Adrenal gland (tissue), 19 donors: ENCODE data around the gene ZNF138. TPM values are rescaled to one million over a fixed set of nuclear protein-coding genes. Genes with fewer than 3 reads are reported as not detected.
A peak's percentile ranks its signal among the peaks of the same experiment; 100 is the strongest.

Experiments
- DNase-seq, 7 donors: peaks; one replicate each; pipeline ENCODE4 v3.0.0-alpha.2; 2019 to 2020
- H3K27ac ChIP-seq, 5 donors: fragments of 200-600 bp; sonication (generic) in 4 of 5; 1 replicate in 3 of 5; 2 replicates in 2 of 5; pipeline versions ENCODE4 v1.5.1 to v1.8.0; 2016 to 2020; ENCODE audit warnings: mild to moderate bottlenecking in 1 of 5
- H3K27me3 ChIP-seq: fragments of 200-600 bp; 2 replicates; pipeline ENCODE4 v1.8.0; 2021
- H3K36me3 ChIP-seq, 2 donors: fragments of 200-600 bp; replicated peaks in 1 of 2; 1 replicate in 1 of 2; 2 replicates in 1 of 2; pipeline versions ENCODE4 v1.5.1 to v1.8.0; 2018 to 2022
- H3K4me1 ChIP-seq, 2 donors: fragments of 200-600 bp; replicated peaks in 1 of 2; 1 replicate in 1 of 2; 2 replicates in 1 of 2; pipeline versions ENCODE4 v1.5.1 to v1.8.0; 2018 to 2021
- H3K4me3 ChIP-seq, 4 donors: fragments of 200-600 bp; sonication (generic) in 3 of 4; one replicate each; pipeline ENCODE4 v1.5.1; 2016 to 2018
- H3K9me3 ChIP-seq, 3 donors: fragments of 200-600 bp; sonication (generic) in 1 of 3; replicated peaks in 1 of 3; 1 replicate in 2 of 3; 2 replicates in 1 of 3; pipeline versions ENCODE4 v1.5.1 to v1.8.0; 2016 to 2021
- CTCF ChIP-seq, 6 experiments: fragments of 450-650 bp in 4 of 6; fragments of 200-600 bp in 2 of 6; sonication (generic) in 1 of 6; IDR thresholded peaks; 1 replicate in 5 of 6; 2 replicates in 1 of 6; pipeline versions ENCODE4 v1.5.1 to v1.8.0; 2016 to 2021; ENCODE audit warnings: antibody characterized with exemption in 6 of 6, mild to moderate bottlenecking in 2 of 6, moderate library complexity in 1 of 6
- POLR2A ChIP-seq, 2 donors: fragments of 450-650 bp; IDR thresholded peaks; one replicate each; pipeline ENCODE4 v1.6.1; 2017; ENCODE audit warnings: antibody characterized with exemption in 2 of 2, mild to moderate bottlenecking in 2 of 2, moderate library complexity in 1 of 2
- WGBS, 4 donors: extraction: QIAGEN DNeasy Blood & Tissue Kit in 2 of 4; methylation state at CpG; one replicate each; pipeline versions ENCODE4 v1.1.5 to v1.1.7; 2013 to 2017; 5-methylcytosine and 5-hydroxymethylcytosine counted together
- intact Hi-C, 2 donors: fragments of 100-400 bp; cut with DNase I; formaldehyde crosslinking; loops; one replicate each; pipeline versions ENCODE4 v1.14.1 to v1.15.0; 2022 to 2023
- long read RNA-seq, 10 donors: library from polyadenylated mRNA in 3 of 10; unstranded in 2 of 10; stranded (forward) in 1 of 10; transcript quantifications; one replicate each; pipeline ENCODE4 v2.0.0 and lab custom pipeline, GENCODE V29; 2021 to 2026
- polyA plus RNA-seq, 3 donors: library from polyadenylated mRNA; stranded (reverse); fragments of 200-250 nt in 2 of 3; fragments of 350-450 nt in 1 of 3; fragmentation: Illumina TruSeq in 1 of 3; extraction: RNeasy Lipid Tissue Mini Kit (QIAGEN cat#74804) in 1 of 3; gene quantifications; one replicate each; pipeline ENCODE4 v1.2.3, GENCODE V29; 2013 to 2014
- total RNA-seq, 9 donors: library from RNA; depleted of rRNA in 4 of 9; stranded (reverse); fragments of >200 nt in 4 of 9; fragments of 120-200 nt in 1 of 9; fragmentation: NEBNext Ultra II Directional in 1 of 9; extraction: Animal tissue kit (Norgen Biotek cat#: 25700) in 1 of 9; gene quantifications; one replicate each; pipeline versions ENCODE4 v1.1.0 to v1.2.4, GENCODE V29; 2013 to 2023
- donor health status: healthy with polysubstance abuse.
- donor health status: Bipolar disorder and iron deficiency.
- donor health status: DM: yes; HTN: yes; CAD: no.
- donor health status: DM: no; HTN: no; CAD: no.
- donor health status: DM: no; HTN: no; CAD: no.
- donor health status: DM: yes; HTN: yes; CAD: no.

ZNF138 gene
- total RNA-seq (10 to 100 TPM in 6 of 9 donors, 1 to 10 TPM in 3; 6.1 to 29.3 (median 15.0) TPM), polyA plus RNA-seq (10 to 100 TPM; 10.9 to 23.5 (median 12.0) TPM)
- long read RNA-seq, donor 1, partial matches to known transcripts: 0 of 9 reads
- long read RNA-seq, donor 1, other reads (novel, unspliced or antisense): 5 of 9 reads
- long read RNA-seq, donor 2, partial matches to known transcripts: 0 of 4 reads
- long read RNA-seq, donor 2, other reads (novel, unspliced or antisense): 0 of 4 reads
- long read RNA-seq, donor 3, partial matches to known transcripts: 0 of 7 reads
- long read RNA-seq, donor 3, other reads (novel, unspliced or antisense): 0 of 7 reads
- long read RNA-seq, donor 4, partial matches to known transcripts: 0 of 12 reads
- long read RNA-seq, donor 4, other reads (novel, unspliced or antisense): 6 of 12 reads
- long read RNA-seq, donor 5, partial matches to known transcripts: 1 of 11 reads
- long read RNA-seq, donor 5, other reads (novel, unspliced or antisense): 0 of 11 reads
- long read RNA-seq, donor 6, partial matches to known transcripts: 0 of 6 reads
- long read RNA-seq, donor 6, other reads (novel, unspliced or antisense): 2 of 6 reads
- long read RNA-seq, donor 7, partial matches to known transcripts: 21 of 24 reads
- long read RNA-seq, donor 7, other reads (novel, unspliced or antisense): 0 of 24 reads
- long read RNA-seq, donor 8, partial matches to known transcripts: 0 of 2 reads
- long read RNA-seq, donor 8, other reads (novel, unspliced or antisense): 0 of 2 reads
- long read RNA-seq, donor 9, partial matches to known transcripts: 0 of 2 reads
- long read RNA-seq, donor 9, other reads (novel, unspliced or antisense): 0 of 2 reads
- long read RNA-seq, donor 10, partial matches to known transcripts: 29 of 32 reads
- long read RNA-seq, donor 10, other reads (novel, unspliced or antisense): 0 of 32 reads

GRCh38 chr7:64794171-64794844 is at the start of gene ZNF138:
TSS of gene ZNF138 (plus strand) at chr7:64794428. CDS start at chr7:64794569, 141 bp downstream.
- 0 to 1% (median 0%) methylated on average over 11 to 32 of the region's 32 CpGs for WGBS, 4 donors
- Histone ChIP-seq H3K27ac (peak within 1 kb of the TSS; percentile 48 to 94 (median 92)), H3K27me3 (no peaks in the 10 kb centered on the region), H3K4me1 (peaks cover 0 to 17% of the 10 kb centered on the region in 2 donors), H3K4me3 (peak within 1 kb of the TSS; percentile 68 to 91 (median 83)), H3K9me3 (no peaks in the 10 kb centered on the region), H3K36me3 (peaks cover 0 to 2% of the 10 kb centered on the region in 2 donors)
- intact Hi-C loops: no loop called here
- TF ChIP-seq POLR2A (IDR thresholded peaks at IDR 0.05) (peak in 1 of 2 donors; percentile 78), CTCF (IDR thresholded peaks at IDR 0.05) (peak in 3 of 6 experiments; percentile 17 to 49 (median 41))
- DNase-seq: peak; percentile 95 to 99 (median 98)

- peak in 6 of 7 donors; percentile 17 to 60 (median 36) for DNase-seq
- Histone ChIP-seq H3K9me3 (no peaks in the 10 kb centered on the region), H3K4me3 (no peak overlapping the region), H3K27me3 (no peaks in the 10 kb centered on the region), H3K27ac (peak overlapping the region in 2 of 5 donors; percentile 29 to 43), H3K4me1 (peaks cover 7 to 9% of the 10 kb centered on the region in 2 donors), H3K36me3 (no peaks in the 10 kb centered on the region)
- 31 to 40% (median 38%) methylated on average over 4 of the region's 4 CpGs for WGBS, 4 donors
- intact Hi-C loops: no loop called here
- no peak for TF ChIP-seq CTCF (IDR thresholded peaks at IDR 0.05)
- TF ChIP-seq POLR2A (IDR thresholded peaks at IDR 0.05): no peak
Observed at GRCh38 chr7:64744680-64745079, 49.5 kb upstream of the ZNF138 start.

GRCh38 chr7:64747802-64748201 is 46.4 kb upstream of the ZNF138 start:
- H3K4me1 ChIP-seq: peaks cover 7 to 9% of the 10 kb centered on the region in 2 donors
- intact Hi-C loops: no loop called here
- H3K36me3 ChIP-seq: no peaks in the 10 kb centered on the region
- H3K4me3 ChIP-seq: no peak overlapping the region
- no peak for TF ChIP-seq CTCF (IDR thresholded peaks at IDR 0.05)
- no peak for TF ChIP-seq POLR2A (IDR thresholded peaks at IDR 0.05)
- H3K27me3 ChIP-seq: no peaks in the 10 kb centered on the region
- H3K9me3 ChIP-seq: no peaks in the 10 kb centered on the region
- no peak for DNase-seq
- H3K27ac ChIP-seq: no peak overlapping the region
